Vagina (tissue), 2 donors: ENCODE results near the gene TTC39C.
"Not testable (repeated sequence)": the region's sequence is repeated elsewhere in the genome, so short reads cannot be mapped to it uniquely, and the experiment has no call there.

Experiments used
- CTCF ChIP-seq, 3 experiments: fragments of 450-650 bp in 2 of 3; fragments of 200-600 bp in 1 of 3; sonication (generic) in 1 of 3; IDR thresholded peaks; one replicate each; pipeline ENCODE4 v1.5.1; 2017 to 2019; ENCODE audit warnings: antibody characterized with exemption in 3 of 3, mild to moderate bottlenecking in 2 of 3, moderate library complexity in 2 of 3
- POLR2A ChIP-seq, 2 donors: fragments of 450-650 bp; IDR thresholded peaks; one replicate each; pipeline ENCODE4 v1.6.1; 2017; ENCODE audit warnings: antibody characterized with exemption in 2 of 2, mild to moderate bottlenecking in 2 of 2, moderate library complexity in 2 of 2
- POLR2AphosphoS5 ChIP-seq, 2 donors: sonication (generic); formaldehyde crosslinking; IDR thresholded peaks; one replicate each; pipeline ENCODE4 v1.9.0; 2017; ENCODE audit warnings: antibody characterized with exemption in 2 of 2, mild to moderate bottlenecking in 2 of 2, low read depth in 1 of 2; ENCODE audit not compliant: insufficient read depth in 1 of 2

GRCh38 chr18:24149591-24149990 is 135.0 kb downstream of the TTC39C start:
- TF ChIP-seq POLR2A (IDR thresholded peaks at IDR 0.05); POLR2AphosphoS5 (IDR thresholded peaks at IDR 0.05; ENCODE audit: insufficient read depth in 1 of 2, low read depth in 1 of 2); CTCF (IDR thresholded peaks at IDR 0.05): not testable (repeated sequence)
